ENCODE measurements around the gene PRRC2B. TPM values are rescaled to one million over a fixed set of nuclear protein-coding genes. Genes with fewer than 3 reads are reported as not detected.
A peak's percentile ranks its signal among the peaks of the same experiment; 100 is the strongest.

PRRC2B gene
- total and polyA plus RNA-seq, 4 donors: 10.3 to 44.3 (median 27.0) TPM

DNA sequence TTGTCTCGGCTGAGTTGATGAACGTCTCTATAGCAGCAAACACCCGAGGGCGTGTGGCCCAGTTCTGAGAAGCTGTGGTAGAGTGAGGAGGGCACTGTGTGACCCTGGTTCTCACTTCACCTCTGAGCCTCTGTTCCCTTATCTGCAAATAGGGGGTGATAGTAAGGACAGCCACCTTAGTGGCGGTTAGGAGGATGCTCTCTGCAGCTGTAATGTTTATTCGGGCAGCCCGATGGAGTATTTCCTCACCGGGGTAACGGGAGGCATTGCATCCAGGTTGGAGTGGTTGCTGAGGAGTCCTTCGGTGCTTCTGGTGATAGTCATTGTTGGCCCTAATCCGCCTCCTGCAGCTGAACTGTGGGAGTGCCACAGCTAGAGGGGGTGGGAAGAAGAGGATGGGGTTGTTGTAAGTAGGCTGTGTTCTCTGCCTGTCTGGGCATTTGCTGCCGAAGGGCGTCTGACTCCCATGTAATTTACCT lies 13.9 kb downstream of the PRRC2B start:
- Histone ChIP-seq H3K9ac (ENCODE audit: low read depth in 1 of 2, low read length in 2 of 2) (no peak overlapping the region), H3K4me3 (ENCODE audit: low read depth in 1 of 3, low read length in 3 of 3) (no peak overlapping the region), H3K27me3 (ENCODE audit: control insufficient read depth in 4 of 4, insufficient read depth in 4 of 4, low read length in 3 of 4) (no peaks in the 10 kb centered on the region), H3K27ac (ENCODE audit: low read depth in 1 of 2, low read length in 2 of 2) (peak overlapping the region in 1 of 2 donors; percentile 4), H3K9me3 (ENCODE audit: control insufficient read depth in 4 of 4, low read length in 3 of 4) (no peaks in the 10 kb centered on the region), H3K4me1 (ENCODE audit: control insufficient read depth in 4 of 4, insufficient read depth in 4 of 4, low read length in 3 of 4) (peaks cover 25 to 72% (median 66%) of the 10 kb centered on the region in 4 donors), H3K36me3 (ENCODE audit: control insufficient read depth in 4 of 4, insufficient read depth in 3 of 4, low read depth in 1 of 4, low read length in 3 of 4) (no peaks in the 10 kb centered on the region)
- TF ChIP-seq FOXA2 (IDR thresholded peaks at IDR 0.05): no peak
- no peak for TF ChIP-seq TAF1 (conservative IDR thresholded peaks at IDR 0.05)
- TF ChIP-seq GABPA (IDR thresholded peaks at IDR 0.05 in 1 of 2, conservative IDR thresholded peaks at IDR 0.05 in 1 of 2): no peak
- peak; percentile 43 to 52 for TF ChIP-seq RAD21 (IDR thresholded peaks at IDR 0.05)
- TF ChIP-seq EGR1 (IDR thresholded peaks at IDR 0.05; ENCODE audit: low read depth in 2 of 2): no peak
- TF ChIP-seq, protein P1, sequence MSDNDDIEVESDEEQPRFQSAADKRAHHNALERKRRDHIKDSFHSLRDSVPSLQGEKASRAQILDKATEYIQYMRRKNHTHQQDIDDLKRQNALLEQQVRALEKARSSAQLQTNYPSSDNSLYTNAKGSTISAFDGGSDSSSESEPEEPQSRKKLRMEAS (IDR thresholded peaks at IDR 0.05): no peak
- TF ChIP-seq, protein P2, sequence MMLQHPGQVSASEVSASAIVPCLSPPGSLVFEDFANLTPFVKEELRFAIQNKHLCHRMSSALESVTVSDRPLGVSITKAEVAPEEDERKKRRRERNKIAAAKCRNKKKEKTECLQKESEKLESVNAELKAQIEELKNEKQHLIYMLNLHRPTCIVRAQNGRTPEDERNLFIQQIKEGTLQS (IDR thresholded peaks at IDR 0.05): no peak
- 33% methylated on average over 13 of the region's 13 CpGs for WGBS
- no peak for DNase-seq (ENCODE audit: low spot score)

DNA sequence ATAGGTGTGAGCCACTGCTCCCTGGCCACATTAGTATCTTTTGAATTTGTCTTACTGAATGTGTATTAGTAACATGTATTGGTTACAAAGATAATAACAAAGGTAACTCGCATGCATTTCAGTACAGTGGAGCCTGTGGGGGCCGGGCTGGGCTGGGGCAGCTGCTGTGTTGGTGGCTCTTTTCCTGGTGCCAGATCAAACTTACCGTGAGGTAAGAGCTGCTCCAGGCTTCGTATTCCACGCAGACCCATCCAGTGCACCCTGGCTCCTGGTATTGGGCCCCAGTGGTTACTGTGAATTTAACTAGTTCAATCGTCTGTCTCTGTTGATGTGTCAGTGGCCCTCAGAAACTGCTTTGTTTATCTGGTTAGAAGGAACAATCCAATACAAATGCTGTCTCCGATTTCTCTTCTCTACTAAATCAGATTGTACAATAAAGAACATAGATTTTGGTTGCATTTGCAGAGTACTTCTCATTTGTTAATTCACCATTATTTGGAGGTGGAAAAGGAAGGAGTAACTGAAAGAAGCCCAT lies 15.6 kb downstream of the PRRC2B start:
- no peak for DNase-seq (ENCODE audit: low spot score)
- Histone ChIP-seq H3K9me3 (ENCODE audit: control insufficient read depth in 4 of 4, low read length in 3 of 4) (no peaks in the 10 kb centered on the region), H3K36me3 (ENCODE audit: control insufficient read depth in 4 of 4, insufficient read depth in 3 of 4, low read depth in 1 of 4, low read length in 3 of 4) (no peaks in the 10 kb centered on the region), H3K27me3 (ENCODE audit: control insufficient read depth in 4 of 4, insufficient read depth in 4 of 4, low read length in 3 of 4) (no peaks in the 10 kb centered on the region), H3K9ac (ENCODE audit: low read depth in 1 of 2, low read length in 2 of 2) (no peak overlapping the region), H3K4me3 (ENCODE audit: low read depth in 1 of 3, low read length in 3 of 3) (no peak overlapping the region), H3K4me1 (ENCODE audit: control insufficient read depth in 4 of 4, insufficient read depth in 4 of 4, low read length in 3 of 4) (peaks cover 22 to 65% (median 55%) of the 10 kb centered on the region in 4 donors), H3K27ac (ENCODE audit: low read depth in 1 of 2, low read length in 2 of 2) (no peak overlapping the region)
- TF ChIP-seq, protein P3, sequence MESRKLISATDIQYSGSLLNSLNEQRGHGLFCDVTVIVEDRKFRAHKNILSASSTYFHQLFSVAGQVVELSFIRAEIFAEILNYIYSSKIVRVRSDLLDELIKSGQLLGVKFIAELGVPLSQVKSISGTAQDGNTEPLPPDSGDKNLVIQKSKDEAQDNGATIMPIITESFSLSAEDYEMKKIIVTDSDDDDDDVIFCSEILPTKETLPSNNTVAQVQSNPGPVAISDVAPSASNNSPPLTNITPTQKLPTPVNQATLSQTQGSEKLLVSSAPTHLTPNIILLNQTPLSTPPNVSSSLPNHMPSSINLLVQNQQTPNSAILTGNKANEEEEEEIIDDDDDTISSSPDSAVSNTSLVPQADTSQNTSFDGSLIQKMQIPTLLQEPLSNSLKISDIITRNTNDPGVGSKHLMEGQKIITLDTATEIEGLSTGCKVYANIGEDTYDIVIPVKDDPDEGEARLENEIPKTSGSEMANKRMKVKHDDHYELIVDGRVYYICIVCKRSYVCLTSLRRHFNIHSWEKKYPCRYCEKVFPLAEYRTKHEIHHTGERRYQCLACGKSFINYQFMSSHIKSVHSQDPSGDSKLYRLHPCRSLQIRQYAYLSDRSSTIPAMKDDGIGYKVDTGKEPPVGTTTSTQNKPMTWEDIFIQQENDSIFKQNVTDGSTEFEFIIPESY (IDR thresholded peaks at IDR 0.05): no peak
- no peak for TF ChIP-seq RAD21 (IDR thresholded peaks at IDR 0.05)
- TF ChIP-seq, protein P1 (IDR thresholded peaks at IDR 0.05): no peak
- TF ChIP-seq FOXA1 (IDR thresholded peaks at IDR 0.05): no peak
- TF ChIP-seq, protein P4, sequence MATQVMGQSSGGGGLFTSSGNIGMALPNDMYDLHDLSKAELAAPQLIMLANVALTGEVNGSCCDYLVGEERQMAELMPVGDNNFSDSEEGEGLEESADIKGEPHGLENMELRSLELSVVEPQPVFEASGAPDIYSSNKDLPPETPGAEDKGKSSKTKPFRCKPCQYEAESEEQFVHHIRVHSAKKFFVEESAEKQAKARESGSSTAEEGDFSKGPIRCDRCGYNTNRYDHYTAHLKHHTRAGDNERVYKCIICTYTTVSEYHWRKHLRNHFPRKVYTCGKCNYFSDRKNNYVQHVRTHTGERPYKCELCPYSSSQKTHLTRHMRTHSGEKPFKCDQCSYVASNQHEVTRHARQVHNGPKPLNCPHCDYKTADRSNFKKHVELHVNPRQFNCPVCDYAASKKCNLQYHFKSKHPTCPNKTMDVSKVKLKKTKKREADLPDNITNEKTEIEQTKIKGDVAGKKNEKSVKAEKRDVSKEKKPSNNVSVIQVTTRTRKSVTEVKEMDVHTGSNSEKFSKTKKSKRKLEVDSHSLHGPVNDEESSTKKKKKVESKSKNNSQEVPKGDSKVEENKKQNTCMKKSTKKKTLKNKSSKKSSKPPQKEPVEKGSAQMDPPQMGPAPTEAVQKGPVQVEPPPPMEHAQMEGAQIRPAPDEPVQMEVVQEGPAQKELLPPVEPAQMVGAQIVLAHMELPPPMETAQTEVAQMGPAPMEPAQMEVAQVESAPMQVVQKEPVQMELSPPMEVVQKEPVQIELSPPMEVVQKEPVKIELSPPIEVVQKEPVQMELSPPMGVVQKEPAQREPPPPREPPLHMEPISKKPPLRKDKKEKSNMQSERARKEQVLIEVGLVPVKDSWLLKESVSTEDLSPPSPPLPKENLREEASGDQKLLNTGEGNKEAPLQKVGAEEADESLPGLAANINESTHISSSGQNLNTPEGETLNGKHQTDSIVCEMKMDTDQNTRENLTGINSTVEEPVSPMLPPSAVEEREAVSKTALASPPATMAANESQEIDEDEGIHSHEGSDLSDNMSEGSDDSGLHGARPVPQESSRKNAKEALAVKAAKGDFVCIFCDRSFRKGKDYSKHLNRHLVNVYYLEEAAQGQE (IDR thresholded peaks at IDR 0.05): no peak
- TF ChIP-seq JUND (IDR thresholded peaks at IDR 0.05): no peak
- TF ChIP-seq YY1 (IDR thresholded peaks at IDR 0.05): no peak
- no peak for TF ChIP-seq SP1 (IDR thresholded peaks at IDR 0.05)
- no peak for TF ChIP-seq EGR1 (IDR thresholded peaks at IDR 0.05; ENCODE audit: low read depth in 2 of 2)
- WGBS: 44% methylated on average over 7 of the region's 7 CpGs

Measured in liver (tissue), 9 donors.